Left lung (tissue), 10 donors: Measurements from ENCODE around the gene SOX11. TPM values are rescaled to one million over a fixed set of nuclear protein-coding genes. Genes with fewer than 3 reads are reported as not detected.

Source experiments
- ATAC-seq: fragments of 200-7000 bp; cut with Tn5 transposase; one replicate; pipeline ENCODE4 v1.9.1; 2020; ENCODE audit warnings: moderate library complexity
- DNase-seq, 4 donors: peaks; one replicate each; pipeline ENCODE4 v3.0.0-alpha.2; 2013 to 2020
- H3K27ac ChIP-seq, 2 donors: fragments of 200-600 bp; sonication (generic) in 1 of 2; one replicate each; pipeline versions ENCODE4 v1.5.0 to v1.8.0; 2020 to 2021
- H3K27me3 ChIP-seq, 2 donors: fragments of 200-600 bp; sonication (generic) in 1 of 2; one replicate each; pipeline versions ENCODE4 v1.5.0 to v1.8.0; 2020 to 2021
- H3K36me3 ChIP-seq, 2 donors: fragments of 200-600 bp; sonication (generic) in 1 of 2; one replicate each; pipeline versions ENCODE4 v1.5.0 to v1.8.0; 2020 to 2021
- H3K4me1 ChIP-seq, 2 donors: fragments of 200-600 bp; one replicate each; pipeline ENCODE4 v1.8.0; 2021
- H3K4me3 ChIP-seq, 2 donors: fragments of 200-600 bp; sonication (generic) in 1 of 2; one replicate each; pipeline versions ENCODE4 v1.5.0 to v1.8.0; 2020 to 2021; ENCODE audit warnings: mild to moderate bottlenecking in 1 of 2
- H3K9me3 ChIP-seq, 2 donors: fragments of 200-600 bp; sonication (generic) in 1 of 2; one replicate each; pipeline versions ENCODE4 v1.5.0 to v1.8.0; 2020 to 2021
- CTCF ChIP-seq, 2 donors: fragments of 200-600 bp; sonication (generic) in 1 of 2; IDR thresholded peaks; one replicate each; pipeline versions ENCODE4 v1.5.0 to v1.8.0; 2021; ENCODE audit warnings: antibody characterized with exemption in 2 of 2
- intact Hi-C, 2 donors: fragments of 100-400 bp; cut with DNase I; formaldehyde crosslinking; loops; one replicate each; pipeline versions ENCODE4 v1.11.2 to v1.14.2; 2022
- polyA plus RNA-seq, 6 donors: library from polyadenylated mRNA; unstranded; fragments of 120-200 nt; gene quantifications; one replicate each; pipeline ENCODE4 v1.2.1, GENCODE V29; 2013; ENCODE audit not compliant: insufficient read length in 6 of 6
- total RNA-seq, 2 donors: library from RNA; stranded (reverse); fragmentation: NEBNext Ultra II Directional; extraction: Animal tissue kit (Norgen Biotek cat#: 25700); gene quantifications; one replicate each; pipeline ENCODE4 v1.2.1, GENCODE V29; 2021
- donor health status: DM: no; HTN: yes; CAD: no.
- donor health status: DM: no; HTN: no; CAD: no.

SOX11 gene
- total and polyA plus RNA-seq, 8 donors, result 0.05 to 48.1 (median 42.0) TPM

DNA sequence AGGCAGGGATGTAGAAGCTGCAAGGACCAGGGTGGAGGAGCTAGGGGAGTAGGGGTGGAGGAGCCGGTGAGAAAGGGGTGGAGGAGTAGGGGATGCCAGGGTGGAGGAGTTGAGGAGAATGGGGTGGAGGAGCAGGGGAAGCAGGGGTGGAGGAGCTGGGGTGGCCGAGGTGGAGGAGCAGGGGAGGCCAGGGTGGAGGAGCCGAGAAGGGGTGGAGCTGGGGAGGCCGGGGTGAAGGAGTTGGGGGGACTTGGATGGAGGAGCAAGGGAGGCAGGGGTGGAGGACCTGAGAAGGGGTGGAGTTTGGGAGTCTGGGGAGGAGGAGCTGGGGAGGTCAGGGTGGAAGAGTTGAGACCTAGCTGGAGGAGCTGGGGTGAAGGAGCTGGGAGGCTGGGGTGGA lies 13.3 kb downstream of the SOX11 start:
- ATAC-seq (no peak), DNase-seq (no peak)
- H3K9me3 ChIP-seq, result no peaks in the 10 kb centered on the region
- H3K27ac ChIP-seq, result no peak overlapping the region
- H3K4me3 ChIP-seq, result no peak overlapping the region
- no peak for TF ChIP-seq CTCF (IDR thresholded peaks at IDR 0.05)
- H3K36me3 ChIP-seq, result no peaks in the 10 kb centered on the region
- intact Hi-C loops, result no loop called here
- H3K27me3 ChIP-seq, result peaks cover 0 to 20% of the 10 kb centered on the region in 2 donors
- H3K4me1 ChIP-seq, result no peaks in the 10 kb centered on the region

DNA sequence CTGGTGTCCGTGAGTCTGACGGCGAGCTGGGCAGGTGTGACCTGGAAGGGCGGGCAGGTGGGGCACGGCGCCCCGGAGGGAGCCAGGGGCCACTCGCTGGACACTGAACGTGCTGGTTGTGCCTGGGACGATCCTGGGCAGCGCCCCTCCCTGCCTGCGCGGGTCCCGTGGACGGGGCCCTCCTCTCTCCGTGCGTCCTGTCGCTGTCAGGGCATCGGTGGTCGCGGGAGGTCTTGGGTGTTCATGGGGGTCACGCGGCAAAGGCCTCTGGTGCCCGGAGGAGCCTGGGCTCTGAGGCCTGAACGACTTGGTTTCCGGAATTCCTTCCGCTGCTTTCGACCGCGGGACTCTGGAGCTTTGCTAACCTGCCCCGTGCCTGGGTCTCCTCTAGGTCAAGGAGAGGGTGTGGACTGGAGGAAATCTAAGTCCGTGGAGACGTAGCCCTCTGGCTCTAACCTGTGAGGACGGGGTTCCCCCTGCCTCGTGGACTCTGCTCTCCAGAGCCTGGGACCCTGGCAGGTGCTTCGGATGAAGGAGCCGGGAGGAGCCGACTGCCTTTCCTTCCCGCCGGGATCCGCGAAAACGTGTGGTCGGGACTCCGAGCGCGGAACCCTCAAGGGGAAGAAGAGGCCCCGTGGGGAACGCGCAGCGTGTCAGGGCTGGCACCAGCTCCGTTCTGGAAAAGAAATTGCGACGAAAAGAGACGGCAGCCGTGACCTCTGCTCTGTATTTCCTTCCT lies 14.7 kb downstream of the SOX11 start:
- Histone ChIP-seq H3K9me3 (no peaks in the 10 kb centered on the region), H3K27me3 (peaks cover 0 to 7% of the 10 kb centered on the region in 2 donors), H3K4me1 (no peaks in the 10 kb centered on the region), H3K4me3 (no peak overlapping the region), H3K27ac (no peak overlapping the region), H3K36me3 (no peaks in the 10 kb centered on the region)
- DNase-seq, result no peak
- no peak for TF ChIP-seq CTCF (IDR thresholded peaks at IDR 0.05)
- no peak for ATAC-seq
- intact Hi-C loops, result no loop called here

GRCh38 chr2:5710615-5711014 lies 18.4 kb downstream of the SOX11 start:
- no peak for DNase-seq
- no peaks in the 10 kb centered on the region for H3K27me3 ChIP-seq
- no peak for ATAC-seq
- no peaks in the 10 kb centered on the region for H3K9me3 ChIP-seq
- no peak overlapping the region for H3K4me3 ChIP-seq
- no peak overlapping the region for H3K27ac ChIP-seq
- H3K36me3 ChIP-seq, result no peaks in the 10 kb centered on the region
- TF ChIP-seq CTCF (IDR thresholded peaks at IDR 0.05), result no peak
- no peaks in the 10 kb centered on the region for H3K4me1 ChIP-seq
- intact Hi-C loops, result no loop called here

DNA sequence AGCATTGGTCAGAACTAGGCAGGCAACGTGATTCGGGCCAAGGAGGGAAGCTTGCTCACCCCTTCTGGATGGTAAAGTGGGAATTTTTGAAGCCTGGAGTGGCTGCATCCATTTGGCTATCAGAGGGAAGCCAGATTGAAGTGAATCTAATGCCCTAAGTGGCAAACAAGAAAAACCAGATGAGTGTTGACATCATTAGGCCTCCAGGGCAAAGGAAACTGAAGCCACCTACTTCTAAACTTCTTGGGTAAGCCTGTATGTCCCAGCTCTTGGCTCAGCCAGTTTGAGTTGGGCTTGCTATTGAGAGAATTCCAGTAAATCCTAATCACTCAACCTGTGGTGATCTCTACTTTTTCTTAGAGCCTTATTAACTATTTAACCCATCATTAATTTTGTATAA lies 20.9 kb downstream of the SOX11 start:
- intact Hi-C loops, result no loop called here
- Histone ChIP-seq H3K27me3 (no peaks in the 10 kb centered on the region), H3K4me3 (no peak overlapping the region), H3K36me3 (no peaks in the 10 kb centered on the region), H3K4me1 (no peaks in the 10 kb centered on the region), H3K27ac (no peak overlapping the region), H3K9me3 (no peaks in the 10 kb centered on the region)
- DNase-seq (no peak), ATAC-seq (no peak)
- TF ChIP-seq CTCF (IDR thresholded peaks at IDR 0.05), result no peak

DNA sequence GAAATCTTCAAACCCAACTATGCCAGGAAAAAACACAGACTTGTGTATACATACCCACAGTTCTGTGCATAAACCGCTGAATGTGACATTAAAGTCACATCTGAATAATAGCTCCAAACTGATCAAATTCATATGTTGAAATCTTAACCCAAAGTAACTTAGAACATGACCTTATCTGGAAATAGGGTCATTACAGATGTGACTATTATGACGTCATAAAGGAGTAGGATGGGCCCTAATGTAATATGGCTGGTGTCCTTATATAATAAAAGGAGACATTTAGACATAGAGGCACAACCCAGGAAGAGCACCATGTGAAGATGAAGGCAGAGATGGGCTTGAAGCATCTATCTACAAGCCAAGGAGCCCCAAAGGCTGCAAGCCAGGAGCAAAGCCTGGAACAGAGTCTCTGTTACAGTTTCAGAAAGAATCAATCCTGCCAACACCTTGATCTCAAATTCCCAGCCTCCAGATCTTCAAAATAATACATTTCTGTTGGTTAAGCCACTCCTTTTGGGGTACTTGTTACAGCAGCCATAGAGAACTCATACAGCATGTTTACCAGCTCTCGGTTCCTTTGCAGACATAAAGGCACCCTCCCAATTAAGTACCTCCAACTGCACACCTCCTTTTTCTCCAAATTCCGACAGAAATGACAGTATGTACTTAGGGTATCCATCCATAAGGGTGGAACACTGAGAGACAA lies 27.6 kb downstream of the SOX11 start:
- no peaks in the 10 kb centered on the region for H3K27me3 ChIP-seq
- ATAC-seq, result no peak
- no peak overlapping the region for H3K4me3 ChIP-seq
- H3K4me1 ChIP-seq, result no peaks in the 10 kb centered on the region
- intact Hi-C loops, result no loop called here
- H3K36me3 ChIP-seq, result no peaks in the 10 kb centered on the region
- TF ChIP-seq CTCF (IDR thresholded peaks at IDR 0.05), result no peak
- H3K27ac ChIP-seq, result no peak overlapping the region
- no peak for DNase-seq
- no peaks in the 10 kb centered on the region for H3K9me3 ChIP-seq
